Parathyroid adenoma (tissue), 2 donors: ENCODE measurements around the gene PDE8A.
"Not testable (repeated sequence)": the region's sequence is repeated elsewhere in the genome, so short reads cannot be mapped to it uniquely, and the experiment has no call there.

Source experiments
- H2AFZ ChIP-seq: fragments of 300-600 bp; sonication (generic); one replicate; pipeline ENCODE4 v1.7.0; 2017; ENCODE audit warnings: antibody characterized with exemption, mild to moderate bottlenecking
- H3K27ac ChIP-seq: fragments of 300-600 bp; sonication (generic); one replicate; pipeline ENCODE4 v1.7.0; 2017
- H3K27me3 ChIP-seq: fragments of 300-600 bp; sonication (generic); one replicate; pipeline ENCODE4 v1.7.0; 2017; ENCODE audit warnings: low read length; ENCODE audit not compliant: control insufficient read depth, insufficient read depth
- H3K36me3 ChIP-seq: fragments of 300-600 bp; sonication (generic); one replicate; pipeline ENCODE4 v1.7.0; 2017; ENCODE audit warnings: low read length; ENCODE audit not compliant: control insufficient read depth, insufficient read depth
- H3K4me1 ChIP-seq: fragments of 300-600 bp; sonication (generic); one replicate; pipeline ENCODE4 v1.7.0; 2017; ENCODE audit warnings: control low read depth
- H3K4me2 ChIP-seq: fragments of 300-600 bp; sonication (generic); one replicate; pipeline ENCODE4 v1.7.0; 2017; ENCODE audit warnings: low read length
- H3K4me3 ChIP-seq: fragments of 300-600 bp; sonication (generic); one replicate; pipeline ENCODE4 v1.7.0; 2017; ENCODE audit warnings: low read depth, low read length
- H3K79me2 ChIP-seq: fragments of 300-600 bp; sonication (generic); one replicate; pipeline ENCODE4 v1.7.0; 2017; ENCODE audit warnings: control low read depth
- H3K9ac ChIP-seq: fragments of 300-600 bp; sonication (generic); one replicate; pipeline ENCODE4 v1.7.0; 2017; ENCODE audit warnings: mild to moderate bottlenecking
- H3K9me3 ChIP-seq: fragments of 300-600 bp; sonication (generic); one replicate; pipeline ENCODE4 v1.7.0; 2017; ENCODE audit warnings: low read length; ENCODE audit not compliant: control insufficient read depth
- TF ChIP-seq, protein P1 (sequence below): fragments of 300-600 bp; sonication (generic); IDR thresholded peaks from one replicate; pipeline ENCODE4 v1.7.0; 2017; ENCODE audit warnings: antibody characterized with exemption, mild to moderate bottlenecking
- donor health status: primary hyperparathyroidism.

The PDE8A gene

DNA sequence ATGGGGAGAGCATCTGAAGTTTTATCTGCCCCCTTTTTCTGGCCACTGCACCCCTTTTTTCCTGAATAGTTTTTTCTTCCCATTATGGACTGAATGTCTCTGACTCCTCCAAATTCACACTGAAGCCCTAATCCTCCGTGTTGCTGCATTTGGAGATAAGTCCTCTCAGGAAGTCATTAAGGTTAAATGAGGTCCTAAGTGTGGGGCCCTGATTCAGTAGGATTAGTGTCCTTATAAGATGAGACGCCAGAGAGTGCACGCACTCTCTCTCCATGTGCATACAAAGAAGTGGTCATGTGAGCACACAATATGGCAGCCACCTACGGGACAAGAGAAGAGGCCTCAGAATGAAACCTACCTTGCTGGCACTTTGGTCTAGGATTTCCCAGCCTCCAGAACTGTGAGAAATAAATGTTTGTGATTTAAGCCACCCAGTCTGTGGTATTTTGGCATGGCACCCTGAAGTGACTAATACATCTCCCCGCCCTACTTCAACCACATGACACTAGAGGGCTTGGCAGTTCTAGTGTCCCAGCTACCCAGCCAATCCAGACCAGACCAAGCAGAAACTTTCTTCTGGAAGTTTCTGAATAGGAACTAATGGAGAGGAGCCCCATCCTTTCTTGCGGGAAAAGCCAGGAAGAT is 191.3 kb downstream of the PDE8A start:
- no peak overlapping the region for H3K9ac ChIP-seq
- no peaks in the 10 kb centered on the region for H3K4me1 ChIP-seq
- TF ChIP-seq, protein P1, sequence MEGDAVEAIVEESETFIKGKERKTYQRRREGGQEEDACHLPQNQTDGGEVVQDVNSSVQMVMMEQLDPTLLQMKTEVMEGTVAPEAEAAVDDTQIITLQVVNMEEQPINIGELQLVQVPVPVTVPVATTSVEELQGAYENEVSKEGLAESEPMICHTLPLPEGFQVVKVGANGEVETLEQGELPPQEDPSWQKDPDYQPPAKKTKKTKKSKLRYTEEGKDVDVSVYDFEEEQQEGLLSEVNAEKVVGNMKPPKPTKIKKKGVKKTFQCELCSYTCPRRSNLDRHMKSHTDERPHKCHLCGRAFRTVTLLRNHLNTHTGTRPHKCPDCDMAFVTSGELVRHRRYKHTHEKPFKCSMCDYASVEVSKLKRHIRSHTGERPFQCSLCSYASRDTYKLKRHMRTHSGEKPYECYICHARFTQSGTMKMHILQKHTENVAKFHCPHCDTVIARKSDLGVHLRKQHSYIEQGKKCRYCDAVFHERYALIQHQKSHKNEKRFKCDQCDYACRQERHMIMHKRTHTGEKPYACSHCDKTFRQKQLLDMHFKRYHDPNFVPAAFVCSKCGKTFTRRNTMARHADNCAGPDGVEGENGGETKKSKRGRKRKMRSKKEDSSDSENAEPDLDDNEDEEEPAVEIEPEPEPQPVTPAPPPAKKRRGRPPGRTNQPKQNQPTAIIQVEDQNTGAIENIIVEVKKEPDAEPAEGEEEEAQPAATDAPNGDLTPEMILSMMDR, result no peak
- H3K36me3 ChIP-seq, result no peaks in the 10 kb centered on the region
- H2AFZ ChIP-seq, result no peak overlapping the region
- no peak overlapping the region for H3K4me2 ChIP-seq
- no peak overlapping the region for H3K27ac ChIP-seq
- H3K4me3 ChIP-seq, result no peak overlapping the region
- no peaks in the 10 kb centered on the region for H3K79me2 ChIP-seq
- H3K27me3 ChIP-seq, result no peaks in the 10 kb centered on the region
- H3K9me3 ChIP-seq, result no peaks in the 10 kb centered on the region

DNA sequence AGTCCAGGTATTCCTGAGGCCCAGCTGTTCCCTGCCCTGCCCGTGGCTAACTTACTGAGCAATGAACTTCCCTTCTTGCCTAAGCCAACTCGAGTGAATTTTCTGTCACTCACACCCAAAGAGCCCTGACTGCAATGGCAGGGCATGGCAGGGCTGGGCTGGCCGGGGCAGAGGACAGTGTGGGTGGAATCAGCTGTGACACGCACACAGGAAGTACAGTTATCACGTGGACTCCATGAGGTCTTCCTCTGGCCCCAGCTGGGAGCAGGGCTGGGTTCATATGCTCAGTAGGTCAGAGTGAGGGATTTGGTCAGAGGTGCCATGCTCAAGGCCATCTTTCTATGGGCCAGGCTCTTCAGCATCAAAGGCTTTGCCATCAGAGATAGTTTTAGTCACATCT is 192.0 kb downstream of the PDE8A start:
- H2AFZ ChIP-seq, H3K4me1 ChIP-seq, H3K27ac ChIP-seq, H3K36me3 ChIP-seq, H3K9ac ChIP-seq, H3K9me3 ChIP-seq, H3K4me3 ChIP-seq, H3K27me3 ChIP-seq, H3K79me2 ChIP-seq, H3K4me2 ChIP-seq: not testable (repeated sequence)

DNA sequence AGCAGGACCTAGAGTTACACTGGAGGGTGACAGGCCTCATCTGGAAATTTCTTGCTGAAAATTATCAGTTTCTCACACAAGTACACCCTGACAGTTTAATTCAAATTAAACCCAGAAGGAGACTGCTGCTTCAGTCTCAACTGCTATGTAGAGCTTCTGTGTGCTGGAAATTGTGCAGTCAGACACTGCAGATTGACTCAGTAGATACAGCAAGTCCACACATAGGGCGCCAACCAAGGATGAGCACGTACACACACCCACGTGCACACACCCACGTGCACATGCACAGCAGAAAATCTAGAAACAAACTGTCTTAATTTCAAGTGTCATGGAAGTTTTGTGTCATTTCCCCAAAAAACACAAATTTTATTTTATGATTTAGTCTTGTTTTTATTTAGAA is 192.9 kb downstream of the PDE8A start:
- Histone ChIP-seq H2AFZ (no peak overlapping the region), H3K4me1 (no peaks in the 10 kb centered on the region), H3K27ac (no peak overlapping the region), H3K27me3 (no peaks in the 10 kb centered on the region), H3K36me3 (no peaks in the 10 kb centered on the region), H3K4me2 (no peak overlapping the region), H3K9me3 (no peaks in the 10 kb centered on the region), H3K9ac (no peak overlapping the region), H3K79me2 (no peaks in the 10 kb centered on the region), H3K4me3 (no peak overlapping the region)
- TF ChIP-seq, protein P1, result no peak

GRCh38 chr15:85177042-85177515 is 195.4 kb downstream of the PDE8A start:
- not testable (repeated sequence) for H2AFZ ChIP-seq, H3K36me3 ChIP-seq, H3K79me2 ChIP-seq, H3K27ac ChIP-seq, H3K4me1 ChIP-seq, H3K27me3 ChIP-seq, H3K9ac ChIP-seq, H3K4me2 ChIP-seq, H3K9me3 ChIP-seq, H3K4me3 ChIP-seq

DNA sequence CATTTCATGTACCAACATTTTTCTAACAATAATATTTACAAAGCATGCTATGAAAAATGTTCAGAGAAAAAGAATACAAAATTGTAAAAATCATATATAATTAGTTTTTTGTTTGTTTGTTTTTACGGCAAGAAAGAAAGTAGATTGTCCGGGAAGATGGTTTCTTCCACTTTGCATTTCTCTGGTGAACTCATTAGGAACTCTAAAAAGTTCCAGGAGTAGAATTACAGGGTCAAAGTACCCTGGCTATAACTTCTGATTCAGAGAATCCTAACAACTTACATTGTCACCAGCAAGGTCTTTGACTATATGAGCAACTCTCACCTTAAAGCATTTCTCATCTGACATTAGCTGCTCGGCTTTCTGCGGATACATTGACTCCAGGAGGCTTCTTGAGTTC is 196.7 kb downstream of the PDE8A start:
- H3K9me3 ChIP-seq, result no peaks in the 10 kb centered on the region
- TF ChIP-seq, protein P1, result no peak
- no peak overlapping the region for H2AFZ ChIP-seq

GRCh38 chr15:85179700-85180099 is 198.0 kb downstream of the PDE8A start:
- H3K36me3 ChIP-seq, result no peaks in the 10 kb centered on the region
- TF ChIP-seq, protein P1, result no peak
- no peaks in the 10 kb centered on the region for H3K27me3 ChIP-seq
- no peak overlapping the region for H3K9ac ChIP-seq
- no peak overlapping the region for H2AFZ ChIP-seq
- H3K27ac ChIP-seq, result no peak overlapping the region
- H3K4me2 ChIP-seq, result no peak overlapping the region
- H3K9me3 ChIP-seq, result no peaks in the 10 kb centered on the region
- H3K4me3 ChIP-seq, result no peak overlapping the region
- no peaks in the 10 kb centered on the region for H3K4me1 ChIP-seq
- no peaks in the 10 kb centered on the region for H3K79me2 ChIP-seq

More for the DNA sequence above, 196.7 kb downstream of the PDE8A start:
- Histone ChIP-seq H3K27ac (no peak overlapping the region), H3K9ac (no peak overlapping the region), H3K36me3 (no peaks in the 10 kb centered on the region), H3K4me2 (no peak overlapping the region), H3K27me3 (no peaks in the 10 kb centered on the region), H3K4me1 (no peaks in the 10 kb centered on the region), H3K4me3 (no peak overlapping the region), H3K79me2 (no peaks in the 10 kb centered on the region)

- H3K9me3 ChIP-seq, H3K27ac ChIP-seq, H3K4me3 ChIP-seq, H3K4me2 ChIP-seq, H2AFZ ChIP-seq, H3K79me2 ChIP-seq, H3K4me1 ChIP-seq, H3K27me3 ChIP-seq, H3K9ac ChIP-seq, H3K36me3 ChIP-seq: not testable (repeated sequence)
These were observed 203.7 kb downstream of the PDE8A start for GRCh38 chr15:85185350-85185749.

- not testable (repeated sequence) for H3K4me1 ChIP-seq, H3K9me3 ChIP-seq, H3K27ac ChIP-seq, H3K4me2 ChIP-seq, H2AFZ ChIP-seq, H3K79me2 ChIP-seq, H3K9ac ChIP-seq, H3K27me3 ChIP-seq, H3K4me3 ChIP-seq, H3K36me3 ChIP-seq
These were observed 206.5 kb downstream of the PDE8A start for GRCh38 chr15:85188171-85188577.
